GM21737 (cell line): ENCODE data around the gene SHISA8.
"Not testable (repeated sequence)": the region's sequence is repeated elsewhere in the genome, so short reads cannot be mapped to it uniquely, and the experiment has no call there.

Experiments used
- ATAC-seq: cut with Tn5 transposase; IDR thresholded peaks from one replicate; pipeline ENCODE4 v1.9.1; 2021; ENCODE audit warnings: mild to moderate bottlenecking, moderate library complexity; ENCODE audit not compliant: unreplicated experiment

SHISA8 gene

DNA sequence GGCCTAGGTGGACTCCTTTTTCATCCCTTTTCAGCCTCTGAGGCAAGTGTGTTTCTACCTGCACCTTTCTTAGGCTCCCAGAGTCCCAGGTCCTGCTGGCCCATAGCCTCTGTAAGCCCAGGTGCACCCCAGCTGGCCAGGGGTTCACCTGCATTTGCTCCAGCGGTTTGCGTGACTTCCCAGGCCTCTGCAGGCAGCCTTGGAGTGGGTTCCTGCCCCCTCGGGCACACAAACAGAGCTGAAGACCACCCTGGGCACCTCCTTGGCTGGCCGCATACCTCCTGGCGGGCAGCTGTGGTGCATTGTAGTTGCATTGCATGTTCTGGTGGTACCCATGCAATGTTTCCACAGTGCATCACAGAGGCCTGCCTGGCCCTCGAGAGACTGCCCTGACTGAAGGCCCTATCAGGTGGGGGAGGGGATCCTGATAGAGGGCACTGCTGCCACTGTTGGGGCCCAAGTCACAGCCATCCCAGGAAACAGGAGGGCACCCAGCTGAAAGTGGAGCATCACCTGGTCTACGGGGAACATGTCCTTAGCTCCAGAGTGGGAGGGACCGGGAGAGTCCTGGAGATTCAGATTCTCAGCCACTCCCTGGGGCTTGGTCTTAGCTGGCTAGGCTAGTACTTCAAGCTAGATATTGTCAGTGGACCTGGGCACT lies 14.1 kb downstream of the SHISA8 start:
- ATAC-seq = no peak

DNA sequence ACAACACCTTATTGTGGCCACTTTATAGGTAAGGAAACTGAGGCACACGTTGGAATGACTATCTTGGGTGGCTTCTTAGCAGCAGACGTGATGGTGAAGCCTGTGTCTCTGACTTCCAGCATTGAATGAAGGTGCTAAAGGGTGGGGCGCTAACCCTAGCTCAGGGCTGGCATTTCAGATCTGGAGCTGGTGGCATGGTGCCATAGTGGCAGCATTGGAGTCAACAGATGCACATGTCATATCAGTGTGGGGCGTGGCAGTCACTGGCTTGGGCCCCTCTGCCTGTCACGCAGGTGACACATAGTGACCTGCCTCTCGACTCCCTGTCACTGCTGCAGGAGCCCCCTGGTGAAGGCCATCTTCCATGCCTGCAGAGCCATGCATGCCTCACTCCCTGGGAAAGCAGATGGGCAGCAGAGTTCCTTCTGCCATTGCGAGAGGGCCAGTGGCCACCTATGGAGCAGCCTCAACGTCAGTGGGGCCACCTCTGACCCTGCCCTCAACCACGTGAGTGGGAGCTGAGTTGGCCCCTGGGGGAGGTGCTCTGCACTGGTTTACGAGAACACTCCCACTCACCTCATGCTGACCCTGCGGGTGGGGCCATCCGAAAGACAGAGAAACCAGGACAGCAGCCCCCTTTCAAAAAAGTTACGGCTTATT lies 14.8 kb downstream of the SHISA8 start:
- ATAC-seq = no peak

DNA sequence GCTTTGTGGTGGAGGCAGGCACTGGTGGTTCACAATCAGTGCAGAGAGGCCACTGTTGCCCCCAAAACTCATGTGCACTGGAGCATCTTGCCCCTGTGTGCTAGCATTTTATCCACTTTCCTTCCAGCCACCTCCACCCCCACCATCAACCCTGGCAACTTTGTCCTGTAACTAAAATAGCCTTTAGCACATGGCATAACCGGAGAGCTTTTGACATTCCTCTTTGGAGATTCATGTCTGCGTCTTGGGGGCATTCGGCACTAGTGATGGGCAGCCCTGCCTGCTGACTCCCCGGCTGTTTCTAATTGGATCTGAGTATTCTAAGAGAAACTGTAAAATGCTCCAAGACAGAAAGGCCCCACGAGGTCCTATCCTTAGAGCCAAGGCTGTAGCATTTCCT lies 15.8 kb downstream of the SHISA8 start:
- no peak for ATAC-seq

DNA sequence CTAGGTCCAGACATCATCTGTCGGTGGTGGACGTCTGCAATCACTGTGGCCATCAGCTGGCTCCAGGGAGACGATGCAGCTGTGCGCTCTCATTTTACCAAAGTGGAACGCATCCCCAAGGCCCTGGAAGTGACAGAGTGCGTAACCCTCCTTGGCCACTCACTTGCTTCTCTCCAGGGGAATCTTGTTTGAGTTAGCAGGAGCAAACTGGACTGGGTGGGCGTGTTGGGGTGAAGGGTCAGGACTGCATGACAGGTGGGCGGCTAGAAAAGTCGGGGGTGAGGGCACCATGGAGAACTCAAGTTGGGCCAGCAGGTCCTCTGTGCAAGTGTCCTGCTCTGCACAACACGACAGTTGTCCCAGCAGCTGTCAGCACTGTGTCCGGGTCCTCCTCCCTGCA lies 16.2 kb downstream of the SHISA8 start:
- no peak for ATAC-seq

DNA sequence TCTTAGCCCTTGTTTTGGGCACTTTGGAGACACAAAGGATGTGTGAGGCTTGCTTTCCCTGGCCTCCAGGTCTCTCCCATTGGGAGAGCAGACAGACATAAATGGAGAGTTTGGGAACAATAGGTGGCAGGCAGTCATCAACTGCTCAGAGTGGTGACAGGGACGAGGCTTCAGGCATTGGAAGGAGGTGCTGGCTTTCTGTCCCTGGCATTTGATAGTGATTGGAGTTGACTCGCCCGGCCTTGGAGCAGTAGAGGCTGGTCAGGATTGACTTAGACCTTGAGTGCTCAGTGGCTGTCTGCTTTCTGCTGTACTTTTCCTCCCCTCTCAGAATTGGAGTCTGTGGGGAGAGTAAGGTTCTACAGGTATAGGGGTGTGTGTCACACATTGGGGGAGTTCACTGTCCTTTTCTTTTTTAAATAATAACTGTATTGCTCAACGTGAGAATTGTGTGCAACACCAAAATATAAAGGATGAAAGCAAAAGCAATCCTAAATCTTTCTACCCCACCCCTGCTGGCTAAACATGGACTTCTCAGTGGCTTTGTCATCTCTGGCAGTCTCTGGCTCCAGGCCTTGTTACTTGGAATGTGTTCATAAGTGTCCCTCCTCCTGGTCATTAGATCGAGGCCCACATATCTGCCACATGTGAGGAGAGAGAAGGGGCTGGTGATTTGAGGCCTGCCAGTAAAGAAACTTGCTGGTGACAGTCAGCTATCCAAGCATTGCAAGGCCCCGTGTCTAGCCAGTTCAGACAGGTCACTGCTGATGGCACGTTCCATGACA lies 21.1 kb downstream of the SHISA8 start:
- ATAC-seq = no peak

DNA sequence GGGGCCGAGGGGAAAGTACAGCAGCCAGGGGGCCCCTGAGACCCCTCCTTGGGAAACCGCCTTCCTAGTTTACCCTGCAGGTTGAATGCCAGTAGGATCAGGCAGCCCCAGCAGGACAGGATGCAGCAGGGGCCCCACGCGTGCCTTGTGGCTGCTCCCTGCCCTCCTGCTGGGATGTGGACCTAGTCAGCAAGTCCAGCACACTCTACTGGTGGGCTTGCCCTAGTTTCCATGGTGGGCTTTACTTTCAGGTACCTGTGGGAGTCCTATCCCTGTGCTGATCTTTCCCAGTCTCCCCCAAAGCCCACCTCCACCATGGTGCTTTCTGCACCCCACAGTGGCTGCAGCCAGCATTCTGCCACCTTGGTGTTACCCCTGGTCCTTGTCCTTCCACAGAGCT lies 22.2 kb downstream of the SHISA8 start:
- no peak for ATAC-seq

DNA sequence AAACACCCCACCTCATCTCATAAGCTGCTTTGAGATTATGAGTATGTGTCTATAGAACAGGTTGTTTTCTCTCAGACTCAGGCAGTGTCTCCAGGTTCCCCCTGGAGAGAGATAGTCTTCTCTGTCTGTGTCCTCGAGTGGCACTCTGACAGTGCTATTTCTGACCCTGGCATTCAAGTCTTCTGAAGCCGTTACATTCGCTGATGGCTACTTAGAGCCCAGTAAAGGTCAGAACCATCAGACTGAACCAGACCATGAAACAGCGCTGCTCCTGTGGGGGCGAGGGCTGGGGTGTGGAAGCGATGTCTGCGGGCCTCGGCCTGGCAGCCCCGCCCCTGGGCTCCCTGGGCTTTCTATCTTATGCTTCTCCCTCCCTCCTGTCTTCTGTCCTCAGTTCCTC lies 23.5 kb downstream of the SHISA8 start:
- no peak for ATAC-seq

DNA sequence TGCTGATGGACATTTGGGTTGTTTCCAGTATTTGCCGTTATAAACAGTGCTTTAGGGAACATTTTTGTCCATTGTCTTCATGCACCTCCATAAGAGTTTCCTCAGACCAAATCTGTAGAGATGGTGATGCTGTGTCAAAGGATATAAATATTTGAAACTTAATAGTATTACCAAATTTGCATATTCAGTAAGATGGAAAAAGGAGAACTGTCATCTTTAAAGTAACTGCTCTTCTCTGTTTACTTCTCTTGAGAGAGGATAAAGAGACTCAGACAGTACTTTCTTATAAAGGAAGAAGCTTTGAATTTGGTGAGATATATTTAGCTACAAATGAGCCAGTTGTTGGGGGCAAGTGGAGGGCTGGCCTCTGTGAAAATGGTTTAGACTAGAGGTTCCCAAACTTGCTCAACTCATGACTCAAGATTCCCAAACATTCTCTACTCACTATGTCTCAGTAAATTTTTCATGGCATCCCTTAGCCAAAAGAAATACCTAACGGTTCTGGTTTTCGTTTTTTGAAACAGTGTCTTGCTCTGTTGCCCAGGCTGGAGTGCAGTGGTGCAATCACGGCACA lies 26.2 kb downstream of the SHISA8 start:
- ATAC-seq = no peak

- ATAC-seq = no peak
Observed at GRCh38 chr22:41885516-41885915, 29.4 kb downstream of the SHISA8 start.

GRCh38 chr22:41885116-41885515 lies 29.8 kb downstream of the SHISA8 start:
- no peak for ATAC-seq

GRCh38 chr22:41883400-41883799 lies 31.5 kb downstream of the SHISA8 start:
- ATAC-seq = no peak

GRCh38 chr22:41880653-41881052 lies 34.2 kb downstream of the SHISA8 start:
- no peak for ATAC-seq

DNA sequence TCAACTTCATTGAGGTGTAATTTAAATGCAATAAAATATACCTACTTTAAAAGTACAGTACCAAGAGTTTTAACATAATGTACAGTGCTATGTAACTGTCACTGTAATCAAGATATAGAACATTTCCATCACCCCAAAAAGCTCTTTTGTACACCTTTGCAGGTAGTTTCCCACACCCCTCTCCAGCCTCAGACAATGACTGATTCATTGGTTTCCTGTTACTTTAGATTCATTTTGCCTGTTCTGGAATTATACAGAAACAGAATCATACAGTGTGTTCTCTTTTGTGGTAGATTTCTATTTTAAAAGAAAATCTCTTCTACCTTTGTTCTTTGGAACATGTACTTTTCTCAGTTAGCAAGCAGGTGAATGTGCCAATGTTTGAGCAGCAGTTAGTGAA lies 38.2 kb downstream of the SHISA8 start:
- ATAC-seq = no peak

DNA sequence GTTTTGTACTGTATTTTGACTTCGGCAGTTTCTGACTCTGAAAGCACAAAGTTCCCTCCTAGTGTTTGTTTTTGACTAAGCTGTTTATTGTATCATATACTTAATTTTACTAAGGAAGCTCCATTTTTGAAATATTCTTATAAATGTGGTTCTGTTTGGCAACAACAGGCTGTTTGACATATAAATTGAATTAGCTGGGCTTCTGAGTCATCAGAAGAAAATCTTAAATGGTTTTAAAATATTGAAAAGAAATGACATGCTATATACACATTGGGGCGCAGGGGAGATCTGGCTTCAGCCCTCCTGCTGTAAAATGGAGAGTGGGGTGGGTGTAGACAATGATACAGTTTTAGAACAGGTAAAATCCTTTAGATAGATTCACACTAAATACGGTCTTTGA lies 38.6 kb downstream of the SHISA8 start:
- no peak for ATAC-seq

DNA sequence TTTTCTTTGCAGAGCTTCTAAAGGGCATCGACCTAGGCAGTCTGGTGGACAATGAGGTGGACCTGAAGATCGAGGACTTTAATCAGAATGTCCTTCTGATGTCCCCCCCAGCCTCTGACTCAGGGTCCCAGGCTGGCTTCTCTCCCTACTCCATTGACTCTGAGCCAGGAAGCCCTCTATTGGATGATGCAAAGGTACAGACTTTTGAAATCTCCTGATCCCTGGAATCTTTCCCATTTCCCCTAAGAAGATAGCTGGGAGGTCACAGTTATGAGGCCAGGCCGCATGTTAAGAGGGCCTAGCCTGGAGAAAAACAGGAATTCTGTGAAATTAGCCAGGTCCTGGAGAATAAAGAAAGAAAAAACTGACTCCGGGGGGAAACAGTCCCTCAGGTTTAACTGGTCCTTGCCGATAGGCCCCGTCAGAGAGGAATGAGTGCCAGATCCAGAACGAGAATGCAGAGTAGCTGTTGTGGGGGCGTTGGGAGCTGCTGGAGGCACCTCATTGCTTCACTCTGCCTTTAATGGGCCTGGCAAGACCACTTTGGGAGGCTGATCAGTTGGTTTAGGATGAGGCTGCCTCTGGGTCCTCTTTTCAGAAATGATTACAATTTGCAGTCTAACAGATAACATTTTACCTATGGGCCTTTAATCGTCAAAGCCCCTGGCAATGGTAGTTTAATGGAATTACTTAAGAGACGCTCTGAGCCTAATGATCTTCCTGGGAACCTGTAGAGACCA lies 39.2 kb downstream of the SHISA8 start:
- no peak for ATAC-seq

DNA sequence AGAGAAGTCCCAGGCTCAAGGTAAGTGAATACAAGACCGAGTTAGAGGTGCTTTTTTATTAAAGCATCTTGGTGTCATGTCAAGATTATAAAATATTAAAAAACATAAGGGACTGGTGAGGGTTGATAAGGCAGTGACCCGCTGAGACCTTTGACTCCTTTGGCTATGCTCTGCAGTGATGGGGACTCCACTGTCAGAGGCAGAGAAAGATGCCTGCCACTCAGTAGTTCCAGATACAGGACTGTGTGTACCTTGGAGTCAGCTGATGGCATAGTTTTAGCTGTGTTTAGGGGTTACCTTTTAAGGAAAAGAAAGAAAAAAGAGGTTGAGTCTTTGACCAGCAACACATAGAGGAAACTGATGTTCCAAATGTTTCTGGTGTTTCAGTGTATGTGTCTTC lies 40.8 kb downstream of the SHISA8 start:
- ATAC-seq = no peak

GRCh38 chr22:41873391-41873790 lies 41.5 kb downstream of the SHISA8 start:
- no peak for ATAC-seq

DNA sequence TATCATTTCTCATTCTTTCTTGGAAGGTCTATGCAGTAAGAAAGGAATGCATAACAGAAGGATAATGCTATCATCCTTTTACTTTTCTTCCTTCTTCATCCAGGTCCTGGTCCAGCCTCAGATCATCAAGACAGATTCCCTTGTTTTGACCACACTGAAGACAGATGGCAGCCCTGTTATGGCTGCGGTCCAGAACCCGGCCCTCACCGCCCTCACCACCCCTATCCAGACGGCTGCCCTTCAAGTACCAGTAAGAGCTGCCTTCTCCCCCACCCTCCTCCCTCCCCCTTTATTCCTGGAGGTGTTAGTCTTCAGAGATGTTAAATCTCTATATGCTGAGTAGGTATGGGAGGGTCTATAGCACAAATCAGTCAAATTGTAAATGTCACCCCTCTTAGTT lies 44.1 kb downstream of the SHISA8 start:
- ATAC-seq = no peak

GRCh38 chr22:41870081-41870480 lies 44.8 kb downstream of the SHISA8 start:
- ATAC-seq = not testable (repeated sequence)

DNA sequence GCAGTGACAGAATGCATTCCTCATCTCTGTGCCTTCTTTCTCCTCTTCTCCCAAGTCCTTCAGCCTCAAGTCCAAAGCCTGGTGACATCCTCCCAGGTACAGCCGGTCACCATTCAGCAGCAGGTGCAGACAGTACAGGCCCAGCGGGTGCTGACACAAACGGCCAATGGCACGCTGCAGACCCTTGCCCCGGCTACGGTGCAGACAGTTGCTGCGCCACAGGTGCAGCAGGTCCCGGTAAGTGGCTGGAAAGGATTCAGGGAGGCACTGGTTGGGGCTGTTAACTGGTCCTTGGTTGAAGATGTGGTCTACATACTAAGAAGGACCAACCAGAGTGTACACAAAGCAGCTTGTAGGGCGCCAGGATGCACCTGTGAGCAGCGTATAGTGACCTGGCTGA lies 46.3 kb downstream of the SHISA8 start:
- no peak for ATAC-seq

- ATAC-seq = no peak
Observed at GRCh38 chr22:41863472-41863871, 51.4 kb downstream of the SHISA8 start.
